Measurements from ENCODE around the gene KCNH5.

DNA sequence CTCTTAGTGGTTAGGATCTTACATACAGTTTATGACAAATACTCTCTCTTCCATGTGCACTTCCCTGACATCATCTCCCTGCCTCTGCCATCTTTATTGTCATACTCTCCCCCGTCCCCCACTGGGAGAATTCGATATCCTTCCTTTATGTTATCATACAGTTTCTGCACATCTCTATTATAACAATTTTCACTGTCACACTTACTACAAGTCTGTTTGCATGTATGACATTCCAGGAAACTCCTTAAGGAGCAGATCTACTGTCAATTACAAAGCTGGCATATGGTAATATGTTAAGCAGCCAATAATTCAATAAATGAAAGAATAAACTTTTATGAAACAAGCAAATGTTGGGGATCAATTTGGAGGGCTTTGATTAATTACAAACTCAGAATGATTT lies 91.1 kb downstream of the KCNH5 start:
- TF ChIP-seq, protein P1, sequence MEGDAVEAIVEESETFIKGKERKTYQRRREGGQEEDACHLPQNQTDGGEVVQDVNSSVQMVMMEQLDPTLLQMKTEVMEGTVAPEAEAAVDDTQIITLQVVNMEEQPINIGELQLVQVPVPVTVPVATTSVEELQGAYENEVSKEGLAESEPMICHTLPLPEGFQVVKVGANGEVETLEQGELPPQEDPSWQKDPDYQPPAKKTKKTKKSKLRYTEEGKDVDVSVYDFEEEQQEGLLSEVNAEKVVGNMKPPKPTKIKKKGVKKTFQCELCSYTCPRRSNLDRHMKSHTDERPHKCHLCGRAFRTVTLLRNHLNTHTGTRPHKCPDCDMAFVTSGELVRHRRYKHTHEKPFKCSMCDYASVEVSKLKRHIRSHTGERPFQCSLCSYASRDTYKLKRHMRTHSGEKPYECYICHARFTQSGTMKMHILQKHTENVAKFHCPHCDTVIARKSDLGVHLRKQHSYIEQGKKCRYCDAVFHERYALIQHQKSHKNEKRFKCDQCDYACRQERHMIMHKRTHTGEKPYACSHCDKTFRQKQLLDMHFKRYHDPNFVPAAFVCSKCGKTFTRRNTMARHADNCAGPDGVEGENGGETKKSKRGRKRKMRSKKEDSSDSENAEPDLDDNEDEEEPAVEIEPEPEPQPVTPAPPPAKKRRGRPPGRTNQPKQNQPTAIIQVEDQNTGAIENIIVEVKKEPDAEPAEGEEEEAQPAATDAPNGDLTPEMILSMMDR (IDR thresholded peaks at IDR 0.05), result no peak
- TF ChIP-seq, protein P2, sequence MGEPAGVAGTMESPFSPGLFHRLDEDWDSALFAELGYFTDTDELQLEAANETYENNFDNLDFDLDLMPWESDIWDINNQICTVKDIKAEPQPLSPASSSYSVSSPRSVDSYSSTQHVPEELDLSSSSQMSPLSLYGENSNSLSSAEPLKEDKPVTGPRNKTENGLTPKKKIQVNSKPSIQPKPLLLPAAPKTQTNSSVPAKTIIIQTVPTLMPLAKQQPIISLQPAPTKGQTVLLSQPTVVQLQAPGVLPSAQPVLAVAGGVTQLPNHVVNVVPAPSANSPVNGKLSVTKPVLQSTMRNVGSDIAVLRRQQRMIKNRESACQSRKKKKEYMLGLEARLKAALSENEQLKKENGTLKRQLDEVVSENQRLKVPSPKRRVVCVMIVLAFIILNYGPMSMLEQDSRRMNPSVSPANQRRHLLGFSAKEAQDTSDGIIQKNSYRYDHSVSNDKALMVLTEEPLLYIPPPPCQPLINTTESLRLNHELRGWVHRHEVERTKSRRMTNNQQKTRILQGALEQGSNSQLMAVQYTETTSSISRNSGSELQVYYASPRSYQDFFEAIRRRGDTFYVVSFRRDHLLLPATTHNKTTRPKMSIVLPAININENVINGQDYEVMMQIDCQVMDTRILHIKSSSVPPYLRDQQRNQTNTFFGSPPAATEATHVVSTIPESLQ (CRISPR knock-in tag; IDR thresholded peaks at IDR 0.05), result no peak
- TF ChIP-seq, protein P3, sequence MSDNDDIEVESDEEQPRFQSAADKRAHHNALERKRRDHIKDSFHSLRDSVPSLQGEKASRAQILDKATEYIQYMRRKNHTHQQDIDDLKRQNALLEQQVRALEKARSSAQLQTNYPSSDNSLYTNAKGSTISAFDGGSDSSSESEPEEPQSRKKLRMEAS (CRISPR knock-in tag; IDR thresholded peaks at IDR 0.05), result no peak
- TF ChIP-seq TEAD4 (CRISPR knock-in tag; IDR thresholded peaks at IDR 0.05) (no peak), CBFB (CRISPR knock-in tag; IDR thresholded peaks at IDR 0.05; ENCODE audit: low read depth) (no peak), NR1H2 (CRISPR knock-in tag; IDR thresholded peaks at IDR 0.05) (no peak), NR2C2 (CRISPR knock-in tag; IDR thresholded peaks at IDR 0.05) (no peak)
- TF ChIP-seq, protein P4, sequence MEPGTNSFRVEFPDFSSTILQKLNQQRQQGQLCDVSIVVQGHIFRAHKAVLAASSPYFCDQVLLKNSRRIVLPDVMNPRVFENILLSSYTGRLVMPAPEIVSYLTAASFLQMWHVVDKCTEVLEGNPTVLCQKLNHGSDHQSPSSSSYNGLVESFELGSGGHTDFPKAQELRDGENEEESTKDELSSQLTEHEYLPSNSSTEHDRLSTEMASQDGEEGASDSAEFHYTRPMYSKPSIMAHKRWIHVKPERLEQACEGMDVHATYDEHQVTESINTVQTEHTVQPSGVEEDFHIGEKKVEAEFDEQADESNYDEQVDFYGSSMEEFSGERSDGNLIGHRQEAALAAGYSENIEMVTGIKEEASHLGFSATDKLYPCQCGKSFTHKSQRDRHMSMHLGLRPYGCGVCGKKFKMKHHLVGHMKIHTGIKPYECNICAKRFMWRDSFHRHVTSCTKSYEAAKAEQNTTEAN (CRISPR knock-in tag; IDR thresholded peaks at IDR 0.05), result no peak
